Femur (tissue), 1 donor: Measurements from ENCODE around the gene FTL.

ENCODE experiments used
- DNase-seq: peaks from one replicate; pipeline ENCODE4 v3.0.0-alpha.2; 2017

Gene FTL

GRCh38 chr19:48946463-48947257 is 18.4 kb upstream of the FTL start:
- DNase-seq: no peak

GRCh38 chr19:48947258-48947542 is 17.9 kb upstream of the FTL start:
- no peak for DNase-seq

- DNase-seq: no peak
These were observed 14.9 kb upstream of the FTL start for GRCh38 chr19:48950159-48950558.

- DNase-seq: no peak
These were observed 14.1 kb upstream of the FTL start for GRCh38 chr19:48950830-48951519.

GRCh38 chr19:48953141-48953540 is 12.0 kb upstream of the FTL start:
- no peak for DNase-seq

GRCh38 chr19:48953990-48954594 is 11.0 kb upstream of the FTL start:
- DNase-seq: no peak

GRCh38 chr19:48954595-48955307 is 10.4 kb upstream of the FTL start, which contains the start of gene BAX:
BAX (plus strand) TSS chr19:48954875; CDS start chr19:48954929, 54 bp downstream.
- DNase-seq: peak; percentile 98

- no peak for DNase-seq
These were observed 9.7 kb upstream of the FTL start for GRCh38 chr19:48955308-48955958.

- no peak for DNase-seq
These were observed 7.1 kb upstream of the FTL start for GRCh38 chr19:48958006-48958405.

- no peak for DNase-seq
These were observed 5.5 kb upstream of the FTL start for GRCh38 chr19:48959341-48960239.

- DNase-seq: no peak
These were observed 4.0 kb upstream of the FTL start for GRCh38 chr19:48961051-48961649.

GRCh38 chr19:48961673-48962028 is 3.5 kb upstream of the FTL start:
- no peak for DNase-seq

GRCh38 chr19:48962029-48962848 is 2.9 kb upstream of the FTL start:
- DNase-seq: peak; percentile 69

GRCh38 chr19:48962849-48963165 is 2.3 kb upstream of the FTL start:
- DNase-seq: no peak

GRCh38 chr19:48963371-48964204 is 1.5 kb upstream of the FTL start:
- DNase-seq: peak; percentile 86

- no peak for DNase-seq
These were observed 687 bp upstream of the FTL start for GRCh38 chr19:48964205-48965039.

- peak; percentile 93 for DNase-seq
These were observed 864 bp downstream of the FTL start for GRCh38 chr19:48965806-48966540.
